B cell (primary cell): ENCODE data around the gene VTCN1.

Experiments used
- CTCF ChIP-seq: fragments of 200-600 bp; IDR thresholded peaks from one replicate; pipeline ENCODE4 v1.8.0; 2022; ENCODE audit warnings: antibody characterized with exemption, mild to moderate bottlenecking
- EZH2 ChIP-seq: IDR thresholded peaks from 2 replicates; pipeline ENCODE4 v1.6.1; 2012; ENCODE audit warnings: borderline replicate concordance, low read depth, mild to moderate bottlenecking, moderate library complexity, low read length; ENCODE audit not compliant: insufficient read depth, poor library complexity, severe bottlenecking

- TF ChIP-seq CTCF (no peak), EZH2 (no peak)
These were observed 33.4 kb downstream of the VTCN1 start for GRCh38 chr1:117177376-117177775.
